Measurements from ENCODE around the gene SCGB3A1. TPM values are rescaled to one million over a fixed set of nuclear protein-coding genes. Genes with fewer than 3 reads are reported as not detected.

The SCGB3A1 gene
- total and polyA plus RNA-seq, 9 of the 15 experiments (the other 6 are each of a cell fraction or from before 2014, with no cell fraction given) = 0.33 TPM; not detected in 8

DNA sequence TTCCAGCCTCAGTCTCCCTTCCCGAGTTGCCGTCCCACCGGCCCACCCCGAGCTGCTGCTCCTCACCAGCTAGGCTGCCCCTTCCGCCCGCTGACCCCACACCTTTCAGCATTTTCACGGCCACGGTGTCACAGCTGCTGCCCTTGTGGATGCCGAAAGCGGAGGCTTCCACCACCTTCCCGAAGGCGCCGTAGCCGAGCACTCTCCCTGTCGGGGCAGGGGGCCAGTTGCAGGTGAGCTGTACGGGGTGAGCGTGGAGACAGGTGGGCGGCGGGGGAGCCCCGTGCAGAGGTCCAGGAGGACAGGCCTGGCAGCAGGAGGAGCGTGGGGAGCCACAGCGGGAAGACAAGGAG lies 28.2 kb upstream of the SCGB3A1 start (continued):
- no peak for TF ChIP-seq ZNF780A (CRISPR knock-in tag; IDR thresholded peaks at IDR 0.05)
- TF ChIP-seq, protein P1, sequence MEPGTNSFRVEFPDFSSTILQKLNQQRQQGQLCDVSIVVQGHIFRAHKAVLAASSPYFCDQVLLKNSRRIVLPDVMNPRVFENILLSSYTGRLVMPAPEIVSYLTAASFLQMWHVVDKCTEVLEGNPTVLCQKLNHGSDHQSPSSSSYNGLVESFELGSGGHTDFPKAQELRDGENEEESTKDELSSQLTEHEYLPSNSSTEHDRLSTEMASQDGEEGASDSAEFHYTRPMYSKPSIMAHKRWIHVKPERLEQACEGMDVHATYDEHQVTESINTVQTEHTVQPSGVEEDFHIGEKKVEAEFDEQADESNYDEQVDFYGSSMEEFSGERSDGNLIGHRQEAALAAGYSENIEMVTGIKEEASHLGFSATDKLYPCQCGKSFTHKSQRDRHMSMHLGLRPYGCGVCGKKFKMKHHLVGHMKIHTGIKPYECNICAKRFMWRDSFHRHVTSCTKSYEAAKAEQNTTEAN (CRISPR knock-in tag; IDR thresholded peaks at IDR 0.05) = no peak
- TF ChIP-seq ATF7 (IDR thresholded peaks at IDR 0.05) = no peak
- no peak for TF ChIP-seq HCFC1 (IDR thresholded peaks at IDR 0.05; ENCODE audit: low read depth, low read length)
- TF ChIP-seq FOXM1 (IDR thresholded peaks at IDR 0.05; ENCODE audit: low read depth) = no peak
- no peak for TF ChIP-seq FOXM1 (CRISPR knock-in tag; IDR thresholded peaks at IDR 0.05; ENCODE audit: low read depth)
- TF ChIP-seq KAT2B (IDR thresholded peaks at IDR 0.05; ENCODE audit: low read depth, low read length) = no peak
- TF ChIP-seq, protein P2, sequence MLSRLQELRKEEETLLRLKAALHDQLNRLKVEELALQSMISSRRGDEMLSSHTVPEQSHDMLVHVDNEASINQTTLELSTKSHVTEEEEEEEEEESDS (CRISPR knock-in tag; IDR thresholded peaks at IDR 0.05) = no peak
- TF ChIP-seq ZNF696 (CRISPR knock-in tag; conservative IDR thresholded peaks at IDR 0.05) = no peak
- TF ChIP-seq SP1 (CRISPR knock-in tag; IDR thresholded peaks at IDR 0.05) = no peak

DNA sequence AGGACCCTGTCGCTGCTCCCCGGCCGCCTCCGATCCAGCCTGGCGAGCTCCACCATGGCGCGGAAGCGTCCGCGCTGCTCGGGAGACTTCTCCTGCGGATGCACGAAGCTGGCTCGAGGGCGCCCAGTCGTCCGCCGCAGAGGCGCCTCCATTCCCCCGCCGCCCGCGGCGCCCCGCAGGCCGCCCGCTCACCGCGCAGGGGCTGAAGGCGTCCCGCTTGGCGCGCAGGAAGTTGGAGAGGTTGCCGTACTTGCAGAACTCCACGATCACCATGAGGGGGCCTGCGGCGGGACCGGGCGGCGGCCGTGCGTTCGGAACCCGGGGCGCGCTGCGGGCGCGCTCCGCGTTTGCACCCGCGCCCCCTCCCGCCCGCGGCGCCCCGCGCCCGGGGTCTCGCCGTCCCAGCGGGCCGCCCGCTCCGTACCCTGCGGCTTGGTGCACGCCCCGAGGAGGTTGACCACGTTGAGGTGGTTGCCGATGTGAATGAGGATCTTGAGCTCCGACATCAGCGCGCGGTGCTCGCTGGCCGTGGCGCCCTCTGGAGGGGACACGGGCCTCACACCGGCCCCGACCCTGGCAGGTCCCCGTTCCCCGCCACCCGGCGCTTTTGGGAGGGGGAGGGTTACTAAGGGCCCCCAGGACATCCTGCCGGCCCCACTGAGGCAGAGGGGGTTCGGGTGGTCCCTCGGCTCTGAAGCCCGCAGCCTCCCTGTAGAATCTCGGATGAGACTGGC lies 27.7 kb upstream of the SCGB3A1 start:
- no peak overlapping the region for H3K4me2 ChIP-seq (ENCODE audit: insufficient read depth, low read length)

More for the DNA sequence above, 27.7 kb upstream of the SCGB3A1 start:
- BruUV-seq (replicated peaks) = no TSS peak
- H3K9me1 ChIP-seq (ENCODE audit: control insufficient read depth, insufficient read depth, low read length) = no peaks in the 10 kb centered on the region
- TF ChIP-seq, protein P3, sequence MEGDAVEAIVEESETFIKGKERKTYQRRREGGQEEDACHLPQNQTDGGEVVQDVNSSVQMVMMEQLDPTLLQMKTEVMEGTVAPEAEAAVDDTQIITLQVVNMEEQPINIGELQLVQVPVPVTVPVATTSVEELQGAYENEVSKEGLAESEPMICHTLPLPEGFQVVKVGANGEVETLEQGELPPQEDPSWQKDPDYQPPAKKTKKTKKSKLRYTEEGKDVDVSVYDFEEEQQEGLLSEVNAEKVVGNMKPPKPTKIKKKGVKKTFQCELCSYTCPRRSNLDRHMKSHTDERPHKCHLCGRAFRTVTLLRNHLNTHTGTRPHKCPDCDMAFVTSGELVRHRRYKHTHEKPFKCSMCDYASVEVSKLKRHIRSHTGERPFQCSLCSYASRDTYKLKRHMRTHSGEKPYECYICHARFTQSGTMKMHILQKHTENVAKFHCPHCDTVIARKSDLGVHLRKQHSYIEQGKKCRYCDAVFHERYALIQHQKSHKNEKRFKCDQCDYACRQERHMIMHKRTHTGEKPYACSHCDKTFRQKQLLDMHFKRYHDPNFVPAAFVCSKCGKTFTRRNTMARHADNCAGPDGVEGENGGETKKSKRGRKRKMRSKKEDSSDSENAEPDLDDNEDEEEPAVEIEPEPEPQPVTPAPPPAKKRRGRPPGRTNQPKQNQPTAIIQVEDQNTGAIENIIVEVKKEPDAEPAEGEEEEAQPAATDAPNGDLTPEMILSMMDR (IDR thresholded peaks at IDR 0.05 in 2 of 3, conservative IDR thresholded peaks at IDR 0.05 in 1 of 3; ENCODE audit: insufficient read depth in 2 of 3, low read depth in 1 of 3, low read length in 3 of 3) = peak in 1 of 3 experiments; percentile 23; a peak in 1 of 6 replicates
- TF ChIP-seq, protein P4, sequence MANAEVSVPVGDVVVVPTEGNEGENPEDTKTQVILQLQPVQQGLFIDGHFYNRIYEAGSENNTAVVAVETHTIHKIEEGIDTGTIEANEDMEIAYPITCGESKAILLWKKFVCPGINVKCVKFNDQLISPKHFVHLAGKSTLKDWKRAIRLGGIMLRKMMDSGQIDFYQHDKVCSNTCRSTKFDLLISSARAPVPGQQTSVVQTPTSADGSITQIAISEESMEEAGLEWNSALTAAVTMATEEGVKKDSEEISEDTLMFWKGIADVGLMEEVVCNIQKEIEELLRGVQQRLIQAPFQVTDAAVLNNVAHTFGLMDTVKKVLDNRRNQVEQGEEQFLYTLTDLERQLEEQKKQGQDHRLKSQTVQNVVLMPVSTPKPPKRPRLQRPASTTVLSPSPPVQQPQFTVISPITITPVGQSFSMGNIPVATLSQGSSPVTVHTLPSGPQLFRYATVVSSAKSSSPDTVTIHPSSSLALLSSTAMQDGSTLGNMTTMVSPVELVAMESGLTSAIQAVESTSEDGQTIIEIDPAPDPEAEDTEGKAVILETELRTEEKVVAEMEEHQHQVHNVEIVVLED (CRISPR knock-in tag; IDR thresholded peaks at IDR 0.05) = no peak
- TF ChIP-seq FUS (optimal IDR thresholded peaks at IDR 0.05; ENCODE audit: low read depth, low read length) = no peak
- no peak for TF ChIP-seq ZNF12 (CRISPR knock-in tag; IDR thresholded peaks at IDR 0.05)
- ChIA-PET POLR2A (no interaction called here), CTCF (ENCODE audit: low intra/inter-chr PET ratio) (no interaction called here)
- FAIRE-seq (no peak), ATAC-seq (no peak), DNase-seq (ENCODE audit: extremely low read depth in 1 of 4, low spot score in 3 of 4) (no peak)
- no peaks in the 10 kb centered on the region for H3K79me2 ChIP-seq (ENCODE audit: control insufficient read depth, insufficient read depth, low read length)
- intact Hi-C loops (cut with micrococcal nuclease) (no loop called here), in situ Hi-C loops (cut with MboI) (no loop called here)
- 0 out of 2 replicates have a peak, but pooled peaks cover 5% of the 10 kb centered on the region for H4K20me1 ChIP-seq (replicated peaks; ENCODE audit: control insufficient read depth, insufficient read depth, low read length)
- 58% methylated on average over 21 of the region's 90 CpGs for WGBS (ENCODE audit: insufficient coverage, low coverage, missing lambda C conversion rate)
- H3K36me3 ChIP-seq (ENCODE audit: control insufficient read depth, insufficient read depth, low read length) = no peaks in the 10 kb centered on the region
- peaks cover 0 to 33% of the 10 kb centered on the region in 2 experiments; a peak in 2 of 5 replicates for H3K4me1 ChIP-seq (replicated peaks in 1 of 2; ENCODE audit: control insufficient read depth in 2 of 2, insufficient read depth in 2 of 2, low read length in 2 of 2)
- H3K4me3 ChIP-seq = no peak overlapping the region
- no peak overlapping the region for H3K27ac ChIP-seq (ENCODE audit: extremely low read depth, low read depth, low read length)
- H3K9ac ChIP-seq (ENCODE audit: insufficient read depth in 1 of 2, low read depth in 2 of 2, low read length in 2 of 2) = no peak overlapping the region
- H3K9me3 ChIP-seq (replicated peaks; ENCODE audit: control insufficient read depth, insufficient read depth, low read depth, low read length) = no peaks in the 10 kb centered on the region
- H3K27me3 ChIP-seq (ENCODE audit: control insufficient read depth in 2 of 2, insufficient read depth in 2 of 2, low read length in 2 of 2) = peaks cover 11 to 51% of the 10 kb centered on the region in 2 experiments
- H2AFZ ChIP-seq (ENCODE audit: low read depth, low read length) = no peak overlapping the region
